ENCODE measurements around the gene ACAA1. TPM values are rescaled to one million over a fixed set of nuclear protein-coding genes. Genes with fewer than 3 reads are reported as not detected.

Gene ACAA1
- total RNA-seq, 2 experiments from 2014 or later: 13.3 to 50.3 TPM

DNA sequence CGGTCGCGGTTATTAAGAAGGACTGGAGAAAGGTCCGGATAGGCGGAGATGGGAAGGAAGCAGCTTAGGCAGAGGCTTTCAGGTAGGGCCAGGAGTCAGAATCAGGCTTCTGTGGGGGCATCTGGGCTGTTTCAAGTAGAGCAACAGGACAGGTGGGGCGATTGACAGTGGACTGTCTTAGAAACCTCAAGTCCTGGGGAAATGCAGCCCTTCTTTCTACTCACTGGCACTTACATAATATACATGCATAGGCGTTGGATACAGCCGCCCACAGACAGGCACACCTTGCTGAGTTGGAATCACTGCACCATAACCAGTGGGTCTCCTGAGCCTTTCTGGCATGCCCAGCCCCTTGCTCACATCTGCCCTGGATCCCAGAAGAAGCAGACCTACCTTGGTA, 2.3 kb upstream of the ACAA1 start:
- H3K36me3 ChIP-seq (ENCODE audit: insufficient read depth, low read length): peaks cover 23% of the 10 kb centered on the region
- no peak for DNase-seq (ENCODE audit: low spot score)
- peak overlapping the region; percentile 29 for H3K27ac ChIP-seq (ENCODE audit: low read depth, low read length, poor library complexity, severe bottlenecking)
- H3K9me2 ChIP-seq (ENCODE audit: insufficient read depth, low read length): no peaks in the 10 kb centered on the region
- H3K9me3 ChIP-seq (ENCODE audit: low read length): no peaks in the 10 kb centered on the region
- H4K20me1 ChIP-seq (ENCODE audit: insufficient read depth, low read length): no peaks in the 10 kb centered on the region; the same call in 1 of the 2 replicates
- POLR2A ChIA-PET: interaction anchor here (0.7 to 4.8 kb wide), 2 partner anchors 26 to 314 kb away, joined by 3 to 42 read pairs; partner anchors contain the start of gene OXSR1
- intact Hi-C loops (cut with micrococcal nuclease; ENCODE audit: unreplicated experiment): no loop called here
- BruUV-seq (replicated peaks): no TSS peak
- H3K4me2 ChIP-seq (ENCODE audit: low read length): peak overlapping the region; percentile 86
- peak overlapping the region; percentile 95 for H3K4me3 ChIP-seq (ENCODE audit: low read depth, low read length, poor library complexity, severe bottlenecking)
- CTCF ChIA-PET (ENCODE audit: unreplicated experiment): no interaction called here
- H3K4me1 ChIP-seq (ENCODE audit: insufficient read depth, low read length, poor library complexity, severe bottlenecking): peaks cover 29% of the 10 kb centered on the region
- H2AFZ ChIP-seq (ENCODE audit: low read length): peak overlapping the region; percentile 90
- peaks cover 14% of the 10 kb centered on the region; the same call in 1 of the 2 replicates for H3K79me2 ChIP-seq (ENCODE audit: insufficient read depth, low read depth, low read length)
- TF ChIP-seq CTCF (conservative IDR thresholded peaks at IDR 0.05; ENCODE audit: low read length) (no peak), EZH2phosphoT487 (IDR thresholded peaks at IDR 0.05; ENCODE audit: borderline replicate concordance, low read depth, low read length) (no peak)

- no TSS peak for BruUV-seq (replicated peaks)
- DNase-seq (ENCODE audit: low spot score): peak; percentile 88
- Histone ChIP-seq H2AFZ (ENCODE audit: low read length) (peak within 1 kb of the TSS; percentile 90), H4K20me1 (ENCODE audit: insufficient read depth, low read length) (no peaks in the 10 kb centered on the region; the same call in 1 of the 2 replicates), H3K4me3 (ENCODE audit: low read depth, low read length, poor library complexity, severe bottlenecking) (peak within 1 kb of the TSS; percentile 95), H3K79me2 (ENCODE audit: insufficient read depth, low read depth, low read length) (peaks cover 14% of the 10 kb centered on the region; the same call in 1 of the 2 replicates), H3K9me2 (ENCODE audit: insufficient read depth, low read length) (no peaks in the 10 kb centered on the region), H3K27ac (ENCODE audit: low read depth, low read length, poor library complexity, severe bottlenecking) (peak within 1 kb of the TSS; percentile 29), H3K36me3 (ENCODE audit: insufficient read depth, low read length) (peaks cover 29% of the 10 kb centered on the region), H3K9me3 (ENCODE audit: low read length) (no peaks in the 10 kb centered on the region), H3K4me2 (ENCODE audit: low read length) (peak within 1 kb of the TSS; percentile 86), H3K4me1 (ENCODE audit: insufficient read depth, low read length, poor library complexity, severe bottlenecking) (peaks cover 29% of the 10 kb centered on the region)
- intact Hi-C loops (cut with micrococcal nuclease; ENCODE audit: unreplicated experiment): no loop called here
- TF ChIP-seq EZH2phosphoT487 (IDR thresholded peaks at IDR 0.05; ENCODE audit: borderline replicate concordance, low read depth, low read length) (no peak), CTCF (conservative IDR thresholded peaks at IDR 0.05; ENCODE audit: low read length) (0 out of 2 replicates have a peak, but pooled peaks have one; percentile 4)
- ChIA-PET POLR2A (interaction anchor here (0.7 to 4.8 kb wide), 2 partner anchors 27 to 314 kb away, joined by 3 to 42 read pairs; partner anchors contain the start of gene OXSR1), CTCF (ENCODE audit: unreplicated experiment) (no interaction called here)
These were observed 1.6 kb upstream of the ACAA1 start, which contains the start of gene MYD88 for GRCh38 chr3:38138349-38139190. TSS of gene MYD88 (plus strand) at chr3:38138661. CDS start at chr3:38138701, 40 bp downstream.

Measured in OCI-LY7 (cell line).